Motor neuron (in vitro differentiated cells): ENCODE results near the gene CAMTA1. TPM values are rescaled to one million over a fixed set of nuclear protein-coding genes. Genes with fewer than 3 reads are reported as not detected.

Experiments
- ATAC-seq, 8 experiments: fragments of 200-7000 bp; cut with Tn5 transposase; replicated peaks in 6 of 8; 2 replicates each; pipeline ENCODE4 v1.8.0; 2021; ENCODE audit warnings: mild to moderate bottlenecking in 8 of 8, moderate library complexity in 8 of 8
- H3K27ac ChIP-seq, 2 donors: fragments of 250-450 bp; sonication (Bioruptor Pico); 2 replicates each; pipeline ENCODE4 v1.9.0; 2021; ENCODE audit warnings: antibody characterized with exemption in 2 of 2, mild to moderate bottlenecking in 2 of 2, moderate library complexity in 1 of 2
- H3K4me1 ChIP-seq, 2 donors: fragments of 250-450 bp; sonication (Bioruptor Pico); replicated peaks in 1 of 2; 2 replicates each; pipeline ENCODE4 v1.6.1; 2021; ENCODE audit warnings: antibody characterized with exemption in 2 of 2, mild to moderate bottlenecking in 2 of 2, moderate library complexity in 1 of 2
- H3K4me3 ChIP-seq, 5 donors: fragments of 250-450 bp; sonication (Bioruptor Pico); 2 replicates each; pipeline ENCODE4 v1.9.0; 2021; ENCODE audit warnings: antibody characterized with exemption in 5 of 5, mild to moderate bottlenecking in 5 of 5, moderate library complexity in 4 of 5
- WGBS, 10 experiments: fragments of 450-650 bp; shearing (Covaris generic); methylation state at CpG; one replicate each; pipeline ENCODE4 v1.0.0; 2022; 5-methylcytosine and 5-hydroxymethylcytosine counted together
- in situ Hi-C, 9 experiments: fragments of 400-800 bp; cut with MboI; loops; one replicate each; pipeline ENCODE4 v1.15.0; 2021; ENCODE audit warnings: low sequenced_read_pairs in 9 of 9, low pct_unique_long_range_greater_than_20kb in 2 of 9; ENCODE audit not compliant: unreplicated experiment in 9 of 9
- total RNA-seq, 8 experiments: library from RNA; unstranded; fragments of 300-600 nt; gene quantifications; 2 replicates each; pipeline versions ENCODE4 v1.2.3 to v1.2.4, GENCODE V29; 2022

The CAMTA1 gene
- total RNA-seq, 8 experiments from 2014 or later = 38.5 to 145 (median 77.6) TPM

DNA sequence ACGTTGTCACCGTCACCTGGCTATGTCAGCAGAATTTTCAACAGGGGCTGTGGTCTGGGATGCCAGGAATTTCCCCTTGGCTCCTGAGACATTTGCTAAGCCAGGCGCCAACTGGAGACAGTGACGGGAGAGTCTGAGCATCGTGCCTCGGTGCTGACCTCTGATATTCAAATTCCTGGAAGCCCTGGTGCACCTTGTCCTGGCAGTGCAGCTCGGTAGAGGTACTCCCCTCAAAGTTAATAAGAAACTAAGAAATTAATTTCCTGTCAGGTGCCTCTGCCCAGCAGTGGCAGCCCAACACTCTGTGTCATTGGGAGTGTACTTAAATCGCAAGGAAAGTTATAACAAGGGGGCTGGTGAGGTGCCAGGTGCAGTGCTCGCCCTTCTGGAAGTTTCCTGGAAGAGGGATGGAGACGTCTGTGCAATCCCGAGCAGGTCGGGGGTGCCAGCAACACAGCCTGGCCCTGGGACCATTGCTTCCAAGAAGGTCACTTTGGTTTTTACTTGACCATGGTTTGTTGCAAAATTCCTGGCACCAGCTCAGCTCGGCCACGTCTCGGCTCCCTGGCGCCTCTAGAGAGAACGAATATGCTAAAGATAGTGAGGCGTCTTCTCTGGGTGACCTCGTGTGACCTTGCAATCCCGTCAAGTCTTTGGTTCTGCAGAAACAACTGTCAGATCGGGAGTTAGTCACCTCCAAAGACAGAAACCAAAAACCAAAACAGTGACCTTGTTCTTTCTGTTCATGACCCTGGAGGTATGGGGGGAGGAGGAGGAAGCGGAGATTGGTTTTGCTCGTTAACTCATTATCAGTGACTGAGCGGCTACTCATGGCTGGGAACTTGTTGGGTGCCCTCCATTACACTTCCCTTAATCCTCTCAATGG is 836.3 kb downstream of the CAMTA1 start:
- peaks cover 21 to 22% of the 10 kb centered on the region in 2 donors for H3K4me1 ChIP-seq
- WGBS, 10 experiments = 39 to 93% (median 58%) methylated on average over 2 to 24 of the region's 24 CpGs; no CpG with 5 or more reads in 3 of the 10 experiments
- H3K4me3 ChIP-seq = no peak overlapping the region
- peak overlapping the region in 1 of 2 donors; percentile 8 for H3K27ac ChIP-seq
- in situ Hi-C loops = no loop called here
- no peak for ATAC-seq

DNA sequence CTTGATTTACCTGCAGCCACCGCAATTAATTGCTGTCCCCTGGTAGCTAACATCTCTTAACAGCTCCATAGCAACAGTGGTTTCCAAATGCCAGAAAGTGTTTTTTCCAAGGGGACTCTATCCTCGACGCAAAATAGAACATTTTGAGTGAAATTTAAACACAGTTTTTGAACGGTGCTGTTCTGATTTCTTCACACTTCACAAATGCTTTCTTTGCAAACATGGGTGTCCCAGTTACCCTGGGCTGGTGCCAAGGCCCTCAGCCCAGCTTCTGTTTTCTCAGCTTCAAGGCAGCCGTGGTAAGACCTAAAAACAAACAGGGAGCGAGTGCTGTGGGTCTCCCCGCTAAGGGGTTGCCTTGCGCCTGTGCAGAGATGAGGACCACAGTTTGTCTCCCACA is 838.6 kb downstream of the CAMTA1 start:
- H3K4me1 ChIP-seq = peaks cover 15 to 16% of the 10 kb centered on the region in 2 donors
- H3K27ac ChIP-seq = no peak overlapping the region
- ATAC-seq = peak in 3 of 8 experiments; percentile 47 to 88 (median 50)
- 30 to 86% (median 67%) methylated on average over 1 to 8 of the region's 8 CpGs; no CpG with 5 or more reads in 1 of the 10 experiments for WGBS, 10 experiments
- no peak overlapping the region for H3K4me3 ChIP-seq
- in situ Hi-C loops = no loop called here

DNA sequence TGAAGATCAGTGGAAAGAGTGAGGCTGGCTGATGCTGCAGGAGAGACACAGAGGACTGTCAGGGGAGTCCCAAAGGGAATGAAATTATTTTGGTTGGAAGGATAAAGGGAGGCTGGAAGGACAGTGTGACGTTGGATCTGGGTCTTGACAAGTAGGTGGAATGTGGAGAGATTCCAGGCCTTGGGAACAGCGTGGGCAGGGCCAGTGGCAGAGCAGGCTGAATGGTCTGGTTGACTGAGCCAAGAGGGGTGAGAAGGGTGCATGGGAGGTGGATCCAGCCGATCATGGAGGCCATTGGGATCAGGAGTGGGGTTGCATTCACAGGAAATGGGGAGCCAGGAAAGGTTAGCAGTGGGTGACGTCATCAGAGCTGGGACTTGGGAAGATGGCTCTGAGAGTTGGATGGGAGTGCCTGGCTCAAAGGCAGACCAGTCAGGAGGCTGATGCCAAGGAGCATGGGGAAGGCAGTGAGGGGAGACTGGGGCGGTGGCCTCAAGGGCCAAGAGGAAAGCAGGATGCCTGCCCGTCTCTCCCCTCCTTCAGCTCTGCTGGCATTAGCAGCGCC is 839.6 kb downstream of the CAMTA1 start:
- 31 to 82% (median 76%) methylated on average over 1 to 7 of the region's 7 CpGs; no CpG with 5 or more reads in 4 of the 10 experiments for WGBS, 10 experiments
- no peak for ATAC-seq
- in situ Hi-C loops = loop anchor here in 5 of 9 experiments (25.0 kb wide), 8 partner anchors 238 to 913 kb away; partner anchors contain the start of genes CAMTA1 (in 1 of the 5) and DNAJC11 (in 1 of the 5)
- Histone ChIP-seq H3K4me3 (no peak overlapping the region), H3K4me1 (peaks cover 24% of the 10 kb centered on the region in 2 donors), H3K27ac (no peak overlapping the region)

DNA sequence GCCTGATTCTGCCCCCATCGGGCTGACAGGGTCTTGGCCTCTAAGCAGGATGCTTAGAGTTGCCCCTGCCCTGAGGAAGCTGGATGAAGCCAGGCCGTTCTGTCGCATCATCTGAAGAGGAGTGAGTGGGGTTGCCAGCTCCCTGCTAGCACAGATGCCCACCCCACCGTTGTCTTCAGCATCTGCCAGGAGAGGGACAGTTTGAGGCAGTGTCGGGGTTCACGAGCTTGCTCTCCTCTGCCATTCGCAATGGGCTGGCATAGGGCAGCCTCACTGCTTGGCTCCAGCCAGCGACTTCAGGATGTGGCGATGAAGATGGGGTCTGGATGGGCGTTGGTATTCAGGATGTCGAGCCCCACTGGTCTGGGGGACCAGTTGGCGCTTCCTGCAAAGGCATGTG is 840.1 kb downstream of the CAMTA1 start:
- 11 to 100% (median 74%) methylated on average over 3 to 12 of the region's 12 CpGs; no CpG with 5 or more reads in 4 of the 10 experiments for WGBS, 10 experiments
- ATAC-seq = no peak
- no peak overlapping the region for H3K4me3 ChIP-seq
- no peak overlapping the region for H3K27ac ChIP-seq
- H3K4me1 ChIP-seq = peaks cover 25 to 26% of the 10 kb centered on the region in 2 donors
- in situ Hi-C loops = loop anchor here in 5 of 9 experiments (25.0 kb wide), 8 partner anchors 238 to 913 kb away; partner anchors contain the start of genes CAMTA1 (in 1 of the 5) and DNAJC11 (in 1 of the 5)

DNA sequence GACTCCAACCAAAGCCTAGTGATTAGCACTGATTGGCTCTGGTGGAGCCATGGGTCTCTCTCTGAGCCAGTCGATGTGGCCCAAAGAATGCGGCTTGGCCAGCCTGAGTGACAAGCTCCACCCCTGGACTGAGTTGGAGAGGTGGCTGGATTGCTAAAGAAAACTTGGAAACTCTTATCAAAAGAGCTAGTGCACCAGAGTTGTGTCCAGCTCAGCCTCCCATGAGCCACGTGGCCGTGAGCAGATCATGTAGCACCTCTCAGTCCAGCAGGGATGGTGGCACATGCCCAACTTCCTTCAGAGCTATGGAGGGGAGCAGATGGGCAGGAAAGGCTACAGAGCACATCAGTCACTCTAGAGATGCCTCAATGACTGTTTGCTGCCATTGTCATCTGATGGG is 843.0 kb downstream of the CAMTA1 start:
- WGBS, 10 experiments = 0 to 85% (median 75%) methylated on average over 1 to 4 of the region's 4 CpGs; no CpG with 5 or more reads in 5 of the 10 experiments
- Histone ChIP-seq H3K27ac (no peak overlapping the region), H3K4me1 (peaks cover 39 to 46% of the 10 kb centered on the region in 2 donors), H3K4me3 (no peak overlapping the region)
- in situ Hi-C loops = loop anchor here in 5 of 9 experiments (25.0 kb wide), 8 partner anchors 241 to 916 kb away; partner anchors contain the start of genes CAMTA1 (in 1 of the 5) and DNAJC11 (in 1 of the 5)
- ATAC-seq = no peak

DNA sequence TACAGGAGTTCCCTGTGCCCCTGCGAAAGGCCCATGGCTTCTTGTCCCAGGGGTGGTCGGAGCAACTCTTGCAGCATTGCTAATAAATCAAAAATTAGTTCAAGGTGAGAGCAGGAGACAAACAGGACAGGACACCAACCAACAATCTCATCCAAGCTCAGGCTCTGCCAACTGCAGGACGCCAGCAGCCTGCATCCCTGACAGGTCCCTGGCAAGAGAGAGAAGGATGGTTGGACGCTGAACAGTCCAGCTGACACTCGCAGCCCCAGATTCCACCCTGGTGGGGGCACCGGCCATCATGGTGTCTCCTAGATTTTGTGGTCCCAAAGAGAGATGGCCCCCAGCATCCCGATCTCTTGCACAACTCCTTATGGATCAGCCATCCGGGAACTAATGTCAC is 843.8 kb downstream of the CAMTA1 start:
- WGBS, 10 experiments = 27 to 89% (median 67%) methylated on average over 1 to 6 of the region's 8 CpGs; no CpG with 5 or more reads in 3 of the 10 experiments
- H3K4me3 ChIP-seq = no peak overlapping the region
- in situ Hi-C loops = loop anchor here in 5 of 9 experiments (25.0 kb wide), 8 partner anchors 242 to 917 kb away; partner anchors contain the start of genes CAMTA1 (in 1 of the 5) and DNAJC11 (in 1 of the 5)
- ATAC-seq = no peak
- H3K4me1 ChIP-seq = peaks cover 42 to 48% of the 10 kb centered on the region in 2 donors
- H3K27ac ChIP-seq = no peak overlapping the region

DNA sequence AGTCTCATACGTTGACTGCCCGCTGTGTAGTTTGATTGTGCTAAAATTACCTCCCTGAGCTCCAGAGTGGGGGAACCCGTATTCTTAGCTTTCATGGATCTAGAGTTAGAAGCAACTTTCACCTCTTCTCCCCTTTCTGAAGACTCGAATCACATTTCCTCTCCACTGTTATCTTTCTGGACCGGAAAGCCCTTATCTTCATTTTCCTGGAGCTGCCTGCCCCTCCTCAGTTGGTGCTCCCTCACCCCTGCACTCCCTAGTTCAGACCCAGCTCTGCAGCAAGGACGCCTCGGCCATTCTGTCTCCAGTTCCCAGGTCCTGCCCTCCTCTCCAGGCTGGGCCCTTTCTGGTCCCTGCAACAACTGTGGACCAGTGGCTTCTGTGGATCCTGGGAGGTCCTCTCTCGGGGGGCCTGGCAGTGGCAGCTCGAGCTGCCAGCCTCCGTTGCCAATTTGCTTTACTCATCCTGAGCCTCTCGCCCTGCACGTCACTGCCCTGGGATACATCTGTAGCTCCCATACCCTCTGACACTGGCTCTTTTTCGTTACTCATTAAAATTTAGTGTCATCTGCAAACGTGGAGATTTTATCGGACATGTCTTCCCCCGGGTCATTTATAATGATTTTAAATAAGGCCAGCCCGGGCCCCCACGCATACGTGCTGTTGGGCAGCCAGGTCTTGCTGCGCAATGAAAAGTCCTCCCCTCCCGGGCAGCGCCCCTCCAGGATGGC is 844.4 kb downstream of the CAMTA1 start:
- 51 to 86% (median 82%) methylated on average over 2 to 21 of the region's 22 CpGs; no CpG with 5 or more reads in 4 of the 10 experiments for WGBS, 10 experiments
- H3K4me3 ChIP-seq = no peak overlapping the region
- no peak for ATAC-seq
- peak overlapping the region in 1 of 2 donors; percentile 73 for H3K27ac ChIP-seq
- in situ Hi-C loops = loop anchor here in 5 of 9 experiments (25.0 kb wide), 8 partner anchors 242 to 917 kb away; partner anchors contain the start of genes CAMTA1 (in 1 of the 5) and DNAJC11 (in 1 of the 5)
- H3K4me1 ChIP-seq = peaks cover 42 to 48% of the 10 kb centered on the region in 2 donors

DNA sequence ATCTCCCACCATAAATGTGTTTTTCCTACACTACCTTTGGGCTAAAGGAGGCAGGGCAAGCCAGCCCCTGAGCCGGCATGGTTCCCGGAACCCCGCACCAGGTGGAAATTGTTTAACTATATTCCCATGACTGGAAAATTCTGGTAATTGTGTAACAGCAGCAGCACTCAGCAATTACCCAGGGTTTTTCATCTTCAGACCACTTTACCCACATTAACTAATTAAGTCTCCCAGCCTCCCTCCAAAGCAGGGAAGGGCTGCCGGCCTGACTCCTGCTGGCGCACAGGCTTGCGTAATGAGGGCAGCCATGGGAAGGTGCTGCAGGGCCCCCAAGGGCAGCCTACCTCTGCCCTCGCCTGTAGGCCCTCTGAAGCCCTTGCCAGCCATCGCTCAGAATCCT is 845.1 kb downstream of the CAMTA1 start:
- in situ Hi-C loops = loop anchor here in 5 of 9 experiments (25.0 kb wide), 8 partner anchors 243 to 918 kb away; partner anchors contain the start of genes CAMTA1 (in 1 of the 5) and DNAJC11 (in 1 of the 5)
- 40 to 93% (median 75%) methylated on average over 1 to 7 of the region's 8 CpGs; no CpG with 5 or more reads in 4 of the 10 experiments for WGBS, 10 experiments

DNA sequence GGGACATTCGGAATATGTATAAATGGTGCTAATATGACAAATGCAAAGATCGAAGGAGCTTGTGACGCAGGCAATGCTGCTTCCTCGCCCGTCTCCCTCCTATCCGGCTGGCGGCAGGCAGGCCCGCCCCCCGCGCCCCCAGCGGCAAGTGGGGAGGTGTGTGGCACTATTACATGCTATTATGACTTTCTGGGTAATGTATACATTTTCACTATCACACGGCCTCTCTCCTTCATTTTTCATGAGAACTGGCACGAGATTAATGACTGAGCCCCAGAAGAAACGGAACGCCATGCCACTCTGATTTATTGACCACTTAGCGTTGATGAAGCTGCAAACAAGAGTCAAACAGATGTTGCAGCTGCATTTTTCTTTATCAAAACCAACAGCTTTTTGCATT is 846.9 kb downstream of the CAMTA1 start:
- peaks cover 42 to 48% of the 10 kb centered on the region in 2 donors for H3K4me1 ChIP-seq
- H3K4me3 ChIP-seq = no peak overlapping the region
- WGBS, 10 experiments = 0 to 72% (median 40%) methylated on average over 1 to 15 of the region's 16 CpGs; no CpG with 5 or more reads in 3 of the 10 experiments
- in situ Hi-C loops = loop anchor here in 5 of 9 experiments (25.0 kb wide), 8 partner anchors 245 to 920 kb away; partner anchors contain the start of genes CAMTA1 (in 1 of the 5) and DNAJC11 (in 1 of the 5)
- H3K27ac ChIP-seq = peak overlapping the region; percentile 67 to 73
- peak in 6 of 8 experiments; percentile 23 to 56 (median 52) for ATAC-seq

More for the DNA sequence above, 845.1 kb downstream of the CAMTA1 start:
- no peak overlapping the region for H3K4me3 ChIP-seq
- H3K4me1 ChIP-seq = peaks cover 42 to 48% of the 10 kb centered on the region in 2 donors
- ATAC-seq = peak in 5 of 8 experiments; percentile 37 to 70 (median 64)
- peak overlapping the region in 1 of 2 donors; percentile 73 for H3K27ac ChIP-seq

DNA sequence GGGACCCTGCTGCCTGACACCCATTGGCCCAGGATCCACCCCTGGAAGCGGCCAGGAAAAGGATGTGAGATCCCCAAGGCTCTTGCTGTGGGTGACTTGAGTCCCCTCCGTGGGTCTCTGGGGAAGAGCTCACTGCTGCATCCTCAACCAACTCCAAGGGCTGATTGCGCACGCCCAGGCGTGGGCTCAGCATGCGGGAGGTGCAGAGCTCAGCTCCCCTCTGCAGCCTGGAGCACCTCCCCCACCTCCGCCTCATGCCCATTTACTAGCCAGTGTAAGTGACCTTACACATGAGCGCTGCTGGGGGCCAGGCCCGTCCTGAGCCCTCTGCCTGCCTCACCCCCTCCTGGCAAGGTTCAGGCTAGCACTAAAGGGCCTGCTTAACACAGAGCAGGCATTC is 847.4 kb downstream of the CAMTA1 start:
- peaks cover 42 to 48% of the 10 kb centered on the region in 2 donors for H3K4me1 ChIP-seq
- peak overlapping the region; percentile 67 to 73 for H3K27ac ChIP-seq
- peak in 5 of 8 experiments; percentile 49 to 75 (median 71) for ATAC-seq
- in situ Hi-C loops = loop anchor here in 5 of 9 experiments (25.0 kb wide), 8 partner anchors 245 to 920 kb away; partner anchors contain the start of genes CAMTA1 (in 1 of the 5) and DNAJC11 (in 1 of the 5)
- no peak overlapping the region for H3K4me3 ChIP-seq
- 32 to 80% (median 56%) methylated on average over 1 to 8 of the region's 9 CpGs; no CpG with 5 or more reads in 6 of the 10 experiments for WGBS, 10 experiments

DNA sequence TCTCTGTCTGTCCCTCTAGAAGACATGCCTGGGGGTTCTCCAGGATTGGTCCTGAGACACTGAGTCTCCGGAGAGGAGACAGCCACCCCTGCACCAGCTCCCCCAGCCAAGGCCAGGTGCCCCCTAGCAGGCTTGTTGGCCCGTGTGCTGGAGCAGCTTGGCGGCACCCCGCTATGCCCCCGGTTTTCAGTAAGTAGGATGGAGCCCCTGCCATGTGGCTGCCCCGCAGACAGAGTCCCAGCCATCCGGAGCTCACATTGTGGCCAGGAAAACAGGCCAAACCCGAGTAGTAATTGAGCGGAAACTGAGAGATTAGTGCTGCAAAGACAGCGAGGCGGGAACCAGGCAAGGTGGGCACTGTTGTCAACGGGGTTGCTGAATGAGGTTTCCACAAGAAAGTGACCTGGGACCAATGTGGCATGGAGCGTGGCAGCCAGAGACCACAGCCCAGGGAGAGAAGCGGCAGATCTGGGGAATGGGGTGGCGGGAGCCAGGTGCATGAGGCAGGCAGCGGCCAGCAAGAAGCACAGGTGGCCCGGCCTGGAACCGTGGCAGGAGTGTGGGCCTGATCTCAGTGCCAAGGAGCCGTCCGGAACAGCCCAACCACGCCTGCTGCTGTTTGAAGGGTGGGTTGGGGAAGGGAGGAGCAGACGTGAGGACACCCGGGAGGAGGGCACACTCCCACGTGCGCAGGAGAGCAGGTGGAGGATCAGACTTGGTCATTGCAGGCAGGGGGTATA is 848.4 kb downstream of the CAMTA1 start:
- WGBS, 10 experiments = 82 to 85% (median 84%) methylated on average over 4 to 13 of the region's 25 CpGs; no CpG with 5 or more reads in 6 of the 10 experiments
- Histone ChIP-seq H3K4me1 (peaks cover 47 to 50% of the 10 kb centered on the region in 2 donors), H3K4me3 (no peak overlapping the region), H3K27ac (peak overlapping the region; percentile 67 to 73)
- no peak for ATAC-seq
- in situ Hi-C loops = loop anchor here in 5 of 9 experiments (25.0 kb wide), 8 partner anchors 246 to 921 kb away; partner anchors contain the start of genes CAMTA1 (in 1 of the 5) and DNAJC11 (in 1 of the 5)
